ENCODE data around the gene DUSP2.

Gene DUSP2

GRCh38 chr2:96145036-96145847 lies at the start of gene DUSP2:
Gene DUSP2 (minus strand): TSS chr2:96145440. CDS start chr2:96145354, 86 bp downstream.
- no peak for DNase-seq

GRCh38 chr2:96191937-96192670 lies 46.9 kb upstream of the DUSP2 start:
- DNase-seq, result no peak

GRCh38 chr2:96188821-96189526 lies 43.7 kb upstream of the DUSP2 start:
- no peak for DNase-seq

- no peak for DNase-seq
These were observed 41.3 kb upstream of the DUSP2 start for GRCh38 chr2:96186562-96186961.

GRCh38 chr2:96185516-96185915 lies 40.3 kb upstream of the DUSP2 start:
- no peak for DNase-seq

- no peak for DNase-seq
These were observed 39.7 kb upstream of the DUSP2 start for GRCh38 chr2:96184989-96185388.

GRCh38 chr2:96184188-96184587 lies 38.9 kb upstream of the DUSP2 start:
- DNase-seq, result no peak

- DNase-seq, result no peak
These were observed 36.3 kb upstream of the DUSP2 start for GRCh38 chr2:96181529-96181928.

GRCh38 chr2:96180521-96180920 lies 35.3 kb upstream of the DUSP2 start:
- no peak for DNase-seq

- no peak for DNase-seq
These were observed 34.8 kb upstream of the DUSP2 start for GRCh38 chr2:96180002-96180401.

- no peak for DNase-seq
These were observed 31.4 kb upstream of the DUSP2 start for GRCh38 chr2:96176661-96177060.

- no peak for DNase-seq
These were observed 30.7 kb upstream of the DUSP2 start for GRCh38 chr2:96175951-96176350.

- no peak for DNase-seq
These were observed 29.3 kb upstream of the DUSP2 start for GRCh38 chr2:96174251-96175144.

GRCh38 chr2:96171831-96172230 lies 26.6 kb upstream of the DUSP2 start:
- no peak for DNase-seq

GRCh38 chr2:96170626-96171025 lies 25.4 kb upstream of the DUSP2 start:
- DNase-seq, result no peak

- no peak for DNase-seq
These were observed 24.7 kb upstream of the DUSP2 start for GRCh38 chr2:96169868-96170507.

- no peak for DNase-seq
These were observed 22.3 kb upstream of the DUSP2 start for GRCh38 chr2:96167407-96168013.

GRCh38 chr2:96164459-96165184 lies 19.4 kb upstream of the DUSP2 start:
- no peak for DNase-seq

GRCh38 chr2:96163768-96164429 lies 18.7 kb upstream of the DUSP2 start:
- no peak for DNase-seq

GRCh38 chr2:96163415-96163767 lies 18.2 kb upstream of the DUSP2 start:
- no peak for DNase-seq
